ENCODE measurements around the gene IKZF3.

Gene IKZF3

GRCh38 chr17:39735882-39736281, 128.2 kb downstream of the IKZF3 start:
- H3K9ac ChIP-seq, result no peak overlapping the region
- H3K36me3 ChIP-seq (ENCODE audit: insufficient read depth), result no peaks in the 10 kb centered on the region
- H3K4me3 ChIP-seq (IDR thresholded peaks at IDR 0.05; ENCODE audit: insufficient read depth, low read depth, low read length), result no peak overlapping the region
- peaks cover 31% of the 10 kb centered on the region for H3K4me1 ChIP-seq (ENCODE audit: low read depth, poor library complexity, severe bottlenecking)
- no peaks in the 10 kb centered on the region for H4K20me1 ChIP-seq (ENCODE audit: insufficient read depth)
- no peaks in the 10 kb centered on the region for H3K27me3 ChIP-seq (ENCODE audit: insufficient read depth, low read depth)
- no peak overlapping the region for H3K27ac ChIP-seq
- no peak overlapping the region for H2AFZ ChIP-seq (ENCODE audit: low read depth)
- no peak for TF ChIP-seq CTCF (conservative IDR thresholded peaks at IDR 0.05; ENCODE audit: low read depth, low read length)
- no peaks in the 10 kb centered on the region for H3K79me2 ChIP-seq (ENCODE audit: insufficient read depth, low read depth)
- H3K4me2 ChIP-seq, result no peak overlapping the region

GRCh38 chr17:39732586-39732985, 131.5 kb downstream of the IKZF3 start:
- Histone ChIP-seq H2AFZ (ENCODE audit: low read depth) (no peak overlapping the region), H3K4me2 (no peak overlapping the region), H4K20me1 (ENCODE audit: insufficient read depth) (no peaks in the 10 kb centered on the region), H3K27ac (no peak overlapping the region), H3K4me1 (ENCODE audit: low read depth, poor library complexity, severe bottlenecking) (peaks cover 26% of the 10 kb centered on the region), H3K4me3 (IDR thresholded peaks at IDR 0.05; ENCODE audit: insufficient read depth, low read depth, low read length) (no peak overlapping the region), H3K36me3 (ENCODE audit: insufficient read depth) (no peaks in the 10 kb centered on the region), H3K79me2 (ENCODE audit: insufficient read depth, low read depth) (peaks cover 13% of the 10 kb centered on the region), H3K9ac (no peak overlapping the region), H3K27me3 (ENCODE audit: insufficient read depth, low read depth) (no peaks in the 10 kb centered on the region)
- TF ChIP-seq CTCF (conservative IDR thresholded peaks at IDR 0.05; ENCODE audit: low read depth, low read length), result no peak

GRCh38 chr17:39730095-39730921, 133.8 kb downstream of the IKZF3 start, which contains the start of gene MIEN1:
Gene MIEN1 (minus strand): TSS chr17:39730532. CDS start chr17:39730495, 37 bp downstream.
- H4K20me1 ChIP-seq (ENCODE audit: insufficient read depth), result no peaks in the 10 kb centered on the region
- peak; percentile 90 for TF ChIP-seq CTCF (conservative IDR thresholded peaks at IDR 0.05; ENCODE audit: low read depth, low read length)
- peak within 1 kb of the TSS; percentile 43 for H2AFZ ChIP-seq (ENCODE audit: low read depth)
- peak within 1 kb of the TSS; percentile 77 for H3K9ac ChIP-seq
- H3K36me3 ChIP-seq (ENCODE audit: insufficient read depth), result no peaks in the 10 kb centered on the region
- no peaks in the 10 kb centered on the region for H3K27me3 ChIP-seq (ENCODE audit: insufficient read depth, low read depth)
- peak within 1 kb of the TSS; percentile 85 for H3K4me2 ChIP-seq
- H3K4me3 ChIP-seq (IDR thresholded peaks at IDR 0.05; ENCODE audit: insufficient read depth, low read depth, low read length), result no peak within 1 kb of the TSS
- peaks cover 15% of the 10 kb centered on the region for H3K4me1 ChIP-seq (ENCODE audit: low read depth, poor library complexity, severe bottlenecking)
- peak within 1 kb of the TSS; percentile 60 for H3K27ac ChIP-seq
- peaks cover 13% of the 10 kb centered on the region for H3K79me2 ChIP-seq (ENCODE audit: insufficient read depth, low read depth)

- TF ChIP-seq CTCF (conservative IDR thresholded peaks at IDR 0.05; ENCODE audit: low read depth, low read length), result no peak
- Histone ChIP-seq H3K27me3 (ENCODE audit: insufficient read depth, low read depth) (no peaks in the 10 kb centered on the region), H3K27ac (peak overlapping the region; percentile 60; the same call in 1 of the 2 replicates), H3K4me1 (ENCODE audit: low read depth, poor library complexity, severe bottlenecking) (peaks cover 15% of the 10 kb centered on the region), H4K20me1 (ENCODE audit: insufficient read depth) (no peaks in the 10 kb centered on the region), H3K4me2 (peak overlapping the region; percentile 85), H3K36me3 (ENCODE audit: insufficient read depth) (no peaks in the 10 kb centered on the region), H3K79me2 (ENCODE audit: insufficient read depth, low read depth) (peaks cover 13% of the 10 kb centered on the region), H3K9ac (peak overlapping the region; percentile 77; the same call in 1 of the 2 replicates), H2AFZ (ENCODE audit: low read depth) (no peak overlapping the region), H3K4me3 (IDR thresholded peaks at IDR 0.05; ENCODE audit: insufficient read depth, low read depth, low read length) (no peak overlapping the region)
These were observed 134.7 kb downstream of the IKZF3 start for GRCh38 chr17:39729280-39729851.
